Tongue (tissue), 2 donors: Measurements from ENCODE around the gene RBBP8NL. TPM values are rescaled to one million over a fixed set of nuclear protein-coding genes. Genes with fewer than 3 reads are reported as not detected.
"Not testable (repeated sequence)": the region's sequence is repeated elsewhere in the genome, so short reads cannot be mapped to it uniquely, and the experiment has no call there.

ENCODE experiments used
- DNase-seq: peaks from one replicate; pipeline ENCODE4 v3.0.0-alpha.2; 2015
- total RNA-seq: library from RNA; depleted of rRNA; stranded (reverse); fragments of >200 nt; gene quantifications from one replicate; pipeline ENCODE4 v1.2.3, GENCODE V29; 2014

RBBP8NL gene
- total RNA-seq, 1 donor from 2014 or later = 1.0 TPM

GRCh38 chr20:62445553-62446340 lies 18.4 kb upstream of the RBBP8NL start:
- no peak for DNase-seq

DNA sequence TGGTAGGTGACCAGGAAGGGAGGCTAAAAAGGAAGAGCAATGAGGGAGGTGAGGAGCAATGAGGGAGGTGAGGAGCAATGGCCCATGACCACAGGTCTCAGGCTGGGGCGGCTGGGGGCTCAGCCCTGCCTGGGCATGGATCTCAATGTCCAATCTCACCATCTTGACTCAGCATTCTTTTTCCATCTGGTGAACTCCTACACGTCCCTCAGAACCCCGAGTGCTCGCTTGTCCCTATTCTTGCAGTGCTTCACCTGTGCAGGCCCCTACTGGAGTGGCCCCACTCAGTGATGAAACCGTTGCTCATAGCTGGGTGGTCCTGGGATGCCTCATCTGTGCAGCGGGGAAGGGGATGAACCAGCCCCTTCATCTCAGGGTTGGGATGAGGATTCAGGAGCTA lies 16.9 kb upstream of the RBBP8NL start:
- DNase-seq = no peak

DNA sequence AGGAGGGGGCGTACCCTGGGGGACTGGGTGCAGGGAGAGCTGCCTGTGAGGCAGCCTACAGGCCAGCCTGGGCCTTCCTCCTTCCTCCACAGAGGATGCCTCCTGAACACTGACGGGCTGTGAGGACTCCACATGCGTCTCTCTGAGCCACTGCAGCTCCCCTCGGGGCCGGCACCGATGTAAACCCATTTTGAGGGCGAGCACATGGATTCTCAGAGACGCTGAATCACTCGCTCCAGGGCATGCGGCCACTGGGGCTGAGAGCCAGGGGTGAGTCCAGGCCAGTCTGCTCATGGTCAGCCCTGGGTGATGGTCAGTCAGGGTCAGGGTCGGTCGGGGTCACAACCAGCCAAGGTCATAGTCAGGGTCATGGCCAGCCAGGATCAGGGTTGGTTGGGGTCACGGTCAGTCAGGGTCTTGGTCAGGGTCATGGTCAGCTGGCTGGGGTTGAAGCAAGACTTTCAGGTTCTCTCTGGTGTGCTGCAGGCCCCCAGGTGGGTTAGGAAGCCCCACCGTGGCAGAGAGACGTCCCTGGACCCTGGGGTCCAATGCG lies 14.7 kb upstream of the RBBP8NL start:
- no peak for DNase-seq

- no peak for DNase-seq
Measured at GRCh38 chr20:62439218-62439617, 11.9 kb upstream of the RBBP8NL start.

GRCh38 chr20:62437927-62438326 lies 10.6 kb upstream of the RBBP8NL start:
- DNase-seq = peak; percentile 84

- no peak for DNase-seq
Measured at GRCh38 chr20:62437496-62437895, 10.2 kb upstream of the RBBP8NL start.

- DNase-seq = no peak
Measured at GRCh38 chr20:62436692-62437091, 9.4 kb upstream of the RBBP8NL start.

DNA sequence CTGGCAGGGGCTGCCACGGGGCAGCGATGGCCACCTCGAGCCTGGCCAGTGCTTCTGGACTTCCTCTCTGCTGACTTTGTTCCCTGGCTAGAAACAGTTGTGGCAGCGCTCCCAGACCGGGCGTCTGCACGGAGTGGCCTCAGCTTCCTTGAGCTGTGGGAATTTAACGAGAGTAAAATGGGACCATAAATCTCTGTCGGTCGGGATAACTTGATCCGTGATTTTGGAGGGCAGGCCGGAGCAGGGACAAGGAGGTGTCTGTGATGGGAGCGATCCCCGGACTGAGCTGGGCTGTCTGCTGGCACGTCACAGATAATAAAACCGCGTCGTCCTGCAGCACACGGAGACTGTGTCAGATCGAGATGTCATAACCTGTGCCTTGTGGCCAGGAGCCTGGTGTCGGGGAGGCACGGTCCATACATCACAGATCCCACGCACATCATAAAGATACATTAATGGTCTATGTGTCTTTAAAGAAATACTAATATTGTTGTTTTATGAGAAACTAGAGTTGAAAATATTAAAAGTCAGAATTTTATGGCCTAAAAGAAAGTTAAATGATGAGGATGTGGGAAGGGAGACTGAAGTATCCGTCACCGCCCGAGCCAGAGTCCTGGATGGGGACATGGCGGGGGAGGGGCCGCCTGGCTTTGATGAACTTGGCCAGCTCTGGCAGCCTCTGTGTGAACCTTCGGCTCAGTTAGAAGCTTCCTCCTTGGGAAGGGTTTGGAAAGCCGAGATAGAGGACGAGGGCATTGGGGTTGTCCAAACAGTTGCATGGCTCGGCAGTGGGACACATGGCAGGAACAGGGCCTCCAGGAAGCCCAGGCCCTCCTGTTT lies 6.5 kb upstream of the RBBP8NL start:
- DNase-seq = no peak

DNA sequence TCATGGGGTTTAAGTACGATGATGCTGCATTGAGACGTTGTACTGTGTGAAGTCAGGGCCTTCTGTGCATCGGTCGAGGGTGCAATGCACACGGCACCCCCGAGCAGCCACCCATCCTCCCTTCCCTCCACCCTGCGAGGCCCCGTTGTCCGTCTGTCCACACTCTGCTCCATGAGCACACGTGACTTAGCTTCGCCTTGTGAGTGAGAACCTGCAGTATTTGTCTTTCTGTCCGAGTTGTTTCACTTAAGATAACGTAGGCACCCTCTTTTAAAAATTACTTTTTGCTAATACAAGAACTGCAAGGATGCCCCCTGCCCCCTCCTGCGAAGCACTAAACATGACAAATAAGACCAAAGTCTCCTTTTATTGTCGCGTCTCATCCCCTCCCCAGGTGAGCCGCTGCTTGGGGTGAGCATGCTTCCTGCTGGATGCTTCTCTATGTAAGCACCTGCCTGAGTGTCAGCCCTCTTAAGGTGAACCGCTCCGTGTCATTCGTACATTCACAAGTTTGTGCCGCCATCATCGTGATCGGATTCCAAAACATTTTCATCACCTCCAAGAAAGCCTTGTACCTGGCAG lies 3.6 kb upstream of the RBBP8NL start:
- no peak for DNase-seq

- DNase-seq = no peak
Measured at GRCh38 chr20:62430311-62430853, 3.0 kb upstream of the RBBP8NL start.

DNA sequence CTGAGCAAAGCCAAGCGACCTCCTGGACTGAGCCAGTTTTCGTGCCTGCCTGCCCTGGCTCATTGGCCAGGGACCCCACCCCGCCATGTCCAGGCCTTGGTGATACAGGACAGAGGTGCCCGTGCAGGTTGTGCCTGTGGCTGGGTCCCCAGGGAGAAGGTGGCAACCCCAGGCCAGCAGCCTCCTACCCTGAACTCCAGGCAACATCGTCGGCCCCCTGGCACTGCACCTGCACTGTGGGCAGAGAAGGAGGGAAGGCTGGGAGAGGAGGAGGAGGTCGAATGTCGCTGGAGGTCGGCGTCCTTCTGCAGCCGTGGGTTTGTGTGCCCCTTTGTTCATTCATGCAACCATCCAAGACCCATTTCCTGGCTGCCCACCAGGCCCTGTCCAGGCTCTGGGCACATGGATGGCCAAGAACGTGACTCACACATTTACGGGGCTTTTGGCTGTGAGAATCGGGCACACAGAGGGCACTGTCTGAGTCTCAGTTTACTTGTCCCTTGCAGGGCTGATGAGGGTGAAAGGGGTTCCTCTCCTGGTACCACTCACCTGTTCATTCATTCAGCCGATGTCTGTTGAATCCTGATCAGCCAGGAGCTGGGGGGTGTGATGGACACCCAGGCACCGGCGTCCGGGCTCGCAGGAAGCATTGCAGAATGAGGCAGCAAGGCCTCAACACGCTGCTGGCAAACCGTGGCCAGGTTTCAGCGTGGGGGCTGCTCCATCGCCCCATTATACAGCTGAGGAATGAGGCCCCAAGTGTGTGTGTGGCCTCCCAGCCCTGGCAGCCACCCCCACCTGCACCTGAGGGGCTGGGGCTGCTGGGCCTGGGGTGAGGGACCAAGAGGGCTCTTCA lies 2.3 kb upstream of the RBBP8NL start:
- no peak for DNase-seq

DNA sequence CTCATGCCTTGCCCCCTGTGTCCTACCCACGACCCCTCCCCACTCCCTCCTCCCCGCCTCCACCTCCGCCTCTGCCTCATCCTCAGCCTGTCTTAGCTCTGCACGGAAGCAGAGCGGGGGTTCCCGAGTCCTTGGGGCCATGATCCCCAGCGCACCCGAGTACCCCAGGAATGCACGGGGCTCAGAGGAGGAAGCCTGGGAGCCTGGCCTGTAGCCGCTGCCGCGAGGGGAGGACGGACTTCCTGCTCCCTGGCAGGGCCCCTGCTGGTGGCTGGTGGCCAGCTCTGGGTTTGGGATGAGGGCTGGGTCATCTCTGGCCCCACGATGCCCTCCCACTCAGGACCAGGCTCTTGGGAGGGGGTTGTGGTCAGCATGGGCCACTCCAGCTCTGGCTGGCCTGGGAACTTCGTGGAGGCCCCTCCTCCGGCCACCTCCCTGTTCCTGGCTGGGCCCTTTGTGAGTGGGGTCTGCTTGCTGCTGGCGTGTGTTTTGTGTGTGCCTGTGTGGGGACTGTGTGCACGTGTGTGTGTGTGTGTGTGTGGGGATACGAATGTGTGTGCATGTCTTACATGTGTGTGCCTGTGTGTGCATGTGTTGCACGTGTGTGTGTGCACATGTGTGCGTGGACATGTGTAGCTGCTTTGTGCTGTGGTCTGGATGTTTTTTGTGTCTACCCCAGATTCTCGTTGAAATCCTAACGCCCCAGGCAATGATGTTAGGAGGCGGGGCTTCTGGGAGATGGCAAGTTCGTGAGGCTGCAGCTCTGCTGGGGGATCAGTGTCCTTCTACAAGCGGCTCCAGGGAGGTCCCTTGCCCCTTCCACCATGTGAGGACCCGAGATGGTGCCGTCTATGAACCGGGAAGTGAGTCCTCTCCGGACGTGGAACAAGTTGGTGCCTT lies 1.3 kb upstream of the RBBP8NL start:
- DNase-seq = no peak

- no peak for DNase-seq
Measured at GRCh38 chr20:62428002-62428372, 648 bp upstream of the RBBP8NL start.

DNA sequence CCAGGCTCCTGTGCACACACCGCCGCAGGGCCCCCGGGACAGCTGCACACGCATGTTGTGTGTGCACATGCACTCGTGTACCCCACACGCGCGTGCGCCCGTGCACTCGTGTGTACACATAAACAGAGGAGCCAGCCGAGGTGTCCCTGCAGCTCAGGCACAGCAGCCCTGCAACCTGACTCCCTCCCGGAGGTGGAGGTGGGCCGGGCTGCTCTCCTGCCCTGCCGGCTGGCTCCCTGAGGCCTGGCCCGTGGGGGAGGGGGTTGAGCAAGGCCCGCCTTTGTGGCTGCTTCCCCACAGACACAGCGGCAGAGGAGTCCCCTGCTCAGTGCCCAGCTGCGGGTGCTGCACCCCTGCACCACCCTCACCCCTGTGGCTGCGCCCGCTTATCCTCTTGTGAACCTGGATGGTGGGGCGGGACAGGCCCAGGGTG lies 624 bp downstream of the RBBP8NL start:
- DNase-seq = no peak

GRCh38 chr20:62426059-62426348 lies 1.3 kb downstream of the RBBP8NL start:
- not testable (repeated sequence) for DNase-seq

GRCh38 chr20:62425281-62426058 lies 1.9 kb downstream of the RBBP8NL start:
- no peak for DNase-seq

- no peak for DNase-seq
Measured at GRCh38 chr20:62424249-62425107, 2.9 kb downstream of the RBBP8NL start.

- no peak for DNase-seq
Measured at GRCh38 chr20:62423326-62423706, 4.0 kb downstream of the RBBP8NL start.
